22Rv1 (cell line): Measurements from ENCODE around the gene ELMOD2.

ENCODE experiments used
- H3K27ac ChIP-seq: fragments of 450-650 bp; 2 replicates; pipeline ENCODE4 v1.5.1; 2017
- ZFX ChIP-seq: fragments of 450-650 bp; IDR thresholded peaks from 2 replicates; pipeline ENCODE4 v1.6.1; 2017; ENCODE audit warnings: antibody characterized with exemption, borderline replicate concordance
- TF ChIP-seq, protein P1 (sequence below): fragments of 450-650 bp; IDR thresholded peaks from 2 replicates; pipeline ENCODE4 v1.5.1; 2017; ENCODE audit warnings: mild to moderate bottlenecking

Gene ELMOD2

DNA sequence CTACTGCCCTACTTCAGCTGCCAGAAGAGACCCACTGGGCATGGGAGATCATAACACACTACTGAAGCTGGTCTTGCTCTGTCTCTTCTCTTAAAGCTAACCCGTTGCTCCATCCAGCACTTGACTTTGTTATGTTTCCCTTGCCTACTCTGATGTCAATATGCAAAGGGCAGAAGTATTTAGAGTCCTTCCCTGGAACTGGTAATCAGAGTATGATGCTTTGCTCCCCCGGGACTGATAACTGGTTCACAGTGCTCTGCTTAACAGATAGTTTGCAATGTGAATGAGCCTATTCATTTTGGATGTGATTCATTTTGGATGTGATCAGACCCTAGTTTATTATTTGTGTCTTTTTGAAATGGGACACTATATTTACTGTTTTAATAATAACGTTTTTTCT, 57.1 kb downstream of the ELMOD2 start:
- TF ChIP-seq, protein P1, sequence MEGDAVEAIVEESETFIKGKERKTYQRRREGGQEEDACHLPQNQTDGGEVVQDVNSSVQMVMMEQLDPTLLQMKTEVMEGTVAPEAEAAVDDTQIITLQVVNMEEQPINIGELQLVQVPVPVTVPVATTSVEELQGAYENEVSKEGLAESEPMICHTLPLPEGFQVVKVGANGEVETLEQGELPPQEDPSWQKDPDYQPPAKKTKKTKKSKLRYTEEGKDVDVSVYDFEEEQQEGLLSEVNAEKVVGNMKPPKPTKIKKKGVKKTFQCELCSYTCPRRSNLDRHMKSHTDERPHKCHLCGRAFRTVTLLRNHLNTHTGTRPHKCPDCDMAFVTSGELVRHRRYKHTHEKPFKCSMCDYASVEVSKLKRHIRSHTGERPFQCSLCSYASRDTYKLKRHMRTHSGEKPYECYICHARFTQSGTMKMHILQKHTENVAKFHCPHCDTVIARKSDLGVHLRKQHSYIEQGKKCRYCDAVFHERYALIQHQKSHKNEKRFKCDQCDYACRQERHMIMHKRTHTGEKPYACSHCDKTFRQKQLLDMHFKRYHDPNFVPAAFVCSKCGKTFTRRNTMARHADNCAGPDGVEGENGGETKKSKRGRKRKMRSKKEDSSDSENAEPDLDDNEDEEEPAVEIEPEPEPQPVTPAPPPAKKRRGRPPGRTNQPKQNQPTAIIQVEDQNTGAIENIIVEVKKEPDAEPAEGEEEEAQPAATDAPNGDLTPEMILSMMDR, result no peak
- no peak for TF ChIP-seq ZFX

DNA sequence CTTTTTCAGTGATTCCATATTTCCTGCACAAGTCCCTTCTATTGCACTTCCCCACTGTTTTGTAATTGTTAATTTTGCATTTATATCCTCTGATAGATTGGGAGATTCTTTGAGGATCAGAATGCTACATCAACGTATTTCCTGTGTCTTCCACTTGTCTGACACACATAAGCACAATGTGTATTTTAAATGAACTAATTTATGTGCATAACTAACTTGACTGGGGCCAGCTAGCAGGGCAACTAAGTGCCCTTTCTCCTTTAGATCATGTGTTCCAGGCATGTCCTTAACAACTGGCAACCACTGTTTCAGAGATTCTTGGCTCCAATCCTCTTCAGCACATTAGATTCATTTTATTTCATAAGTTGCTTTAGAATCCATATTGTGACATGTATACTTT, 60.5 kb downstream of the ELMOD2 start:
- TF ChIP-seq, protein P1, result no peak
- no peak for TF ChIP-seq ZFX
- H3K27ac ChIP-seq, result no peak overlapping the region

More for the DNA sequence above, 57.1 kb downstream of the ELMOD2 start:
- no peak overlapping the region for H3K27ac ChIP-seq

DNA sequence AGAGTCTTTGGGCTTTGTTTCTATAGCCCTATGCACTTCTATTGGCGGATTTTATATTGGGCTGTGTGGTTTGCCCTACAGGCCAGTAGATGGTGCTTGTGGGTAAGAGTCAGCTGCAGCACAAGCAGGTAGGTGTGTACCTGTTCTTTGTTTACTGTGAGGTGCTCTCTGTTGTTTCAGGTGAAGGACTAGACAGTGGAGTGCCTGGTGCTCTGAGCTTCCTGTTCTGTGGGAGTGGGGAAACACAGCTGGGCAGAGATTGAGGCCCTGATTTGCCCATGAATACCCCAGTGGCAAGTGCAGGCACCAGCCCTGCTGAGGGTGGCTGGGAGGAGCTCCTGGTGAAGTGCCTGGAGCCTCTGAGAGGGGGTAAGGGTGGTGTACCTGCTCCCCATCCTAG, 71.1 kb downstream of the ELMOD2 start:
- TF ChIP-seq, protein P1, result peak; percentile 87
- no peak for TF ChIP-seq ZFX
- H3K27ac ChIP-seq, result no peak overlapping the region

DNA sequence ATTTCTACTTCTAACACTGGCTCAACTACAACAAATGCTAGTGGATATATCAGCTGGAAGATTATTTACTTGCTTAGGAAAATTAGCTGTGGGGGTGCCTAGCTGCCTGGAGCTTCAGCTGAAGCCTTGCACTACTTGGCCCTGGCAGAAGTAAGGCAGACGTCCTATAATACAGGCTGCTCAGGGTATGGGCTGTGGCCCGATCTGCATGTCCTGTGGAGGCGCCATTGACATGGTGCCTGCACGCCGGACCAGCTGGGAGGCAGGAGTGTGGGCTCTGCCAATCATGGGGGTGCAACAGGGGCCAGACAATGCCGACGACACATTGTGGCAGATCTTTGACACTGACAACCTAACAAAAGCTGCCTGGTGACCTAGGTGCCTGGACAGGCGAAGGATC, 76.4 kb downstream of the ELMOD2 start:
- TF ChIP-seq, protein P1, result no peak
- no peak for TF ChIP-seq ZFX
- no peak overlapping the region for H3K27ac ChIP-seq

DNA sequence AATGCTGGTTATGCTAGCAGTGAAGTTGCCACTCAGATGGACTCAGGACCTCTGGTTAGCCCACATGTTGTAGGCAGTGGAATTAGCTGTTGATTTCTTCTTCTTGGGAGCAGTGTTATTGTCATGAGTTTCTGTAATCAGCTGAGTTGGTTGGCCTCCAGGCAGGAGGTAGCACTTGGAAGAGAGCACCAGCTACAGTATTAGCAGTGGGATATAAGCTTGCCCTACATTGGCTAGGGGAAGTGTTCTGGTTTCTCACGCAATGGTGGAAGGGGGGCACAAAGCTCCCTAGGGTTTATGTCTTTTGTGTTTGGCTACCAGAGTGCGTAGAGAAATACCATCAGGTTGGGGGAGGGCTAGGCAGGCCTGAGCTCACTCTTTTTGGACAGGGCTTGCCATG, 78.7 kb downstream of the ELMOD2 start:
- TF ChIP-seq ZFX, result no peak
- TF ChIP-seq, protein P1, result no peak

DNA sequence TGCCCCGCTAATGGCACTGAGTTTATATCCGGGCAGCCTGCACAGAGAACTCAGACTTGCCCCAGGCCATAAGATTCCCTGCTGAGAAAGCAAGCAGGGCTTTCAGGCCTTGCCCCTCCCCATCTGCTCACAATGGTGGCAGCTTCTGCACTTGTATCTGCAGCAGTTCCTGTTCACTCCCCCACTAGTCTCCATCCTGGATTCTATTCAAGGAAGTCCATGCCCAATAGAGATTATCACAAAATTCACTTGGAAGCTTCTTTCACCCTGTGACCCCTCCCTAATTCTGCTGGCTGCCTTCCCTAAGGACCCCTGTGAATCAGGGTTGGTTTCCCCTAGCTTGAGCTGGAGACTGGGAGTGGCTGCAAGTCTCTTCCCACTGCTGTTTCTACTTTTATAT, 79.3 kb downstream of the ELMOD2 start:
- TF ChIP-seq ZFX, result no peak
- TF ChIP-seq, protein P1, result no peak
- 0 out of 2 replicates have a peak overlapping the region, but pooled peaks have one; percentile 8 for H3K27ac ChIP-seq

More for the DNA sequence above, 78.7 kb downstream of the ELMOD2 start:
- no peak overlapping the region for H3K27ac ChIP-seq
